ENCODE results near the gene ZSWIM6. TPM values are rescaled to one million over a fixed set of nuclear protein-coding genes. Genes with fewer than 3 reads are reported as not detected.

ZSWIM6 gene
- total and polyA plus RNA-seq, 12 donors, result 2.1 to 10.3 (median 6.7) TPM

DNA sequence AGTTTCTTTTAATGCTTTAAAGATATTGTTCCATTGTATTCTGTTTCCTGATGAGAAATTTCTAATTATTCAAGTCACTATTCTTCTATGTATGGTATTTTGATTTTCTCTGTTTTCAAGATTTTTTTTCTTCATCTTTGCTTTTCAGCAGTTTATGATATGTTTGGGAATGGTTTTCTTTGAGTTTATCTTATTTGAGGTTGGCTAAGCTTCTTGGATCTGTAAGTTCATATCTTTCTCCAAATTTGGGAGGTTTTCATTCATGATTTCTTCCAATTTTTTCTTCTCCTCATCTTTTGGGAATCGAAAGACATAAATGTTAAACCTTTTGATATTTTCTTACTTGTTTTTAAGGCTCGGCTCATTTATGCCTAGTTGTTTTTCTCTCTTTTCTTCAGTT lies 184.9 kb downstream of the ZSWIM6 start:
- peaks cover 0 to 40% (median 6%) of the 10 kb centered on the region in 11 donors for H3K9me3 ChIP-seq
- DNase-seq, result no peak
- no peak for ATAC-seq
- no peak overlapping the region for H3K4me3 ChIP-seq
- WGBS, 2 donors, result 100% methylated on average over 2 of the region's 2 CpGs
- intact Hi-C loops (cut with DNase I), result no loop called here
- H3K27me3 ChIP-seq, result no peaks in the 10 kb centered on the region
- H3K27ac ChIP-seq, result no peak overlapping the region
- no peak for TF ChIP-seq CTCF (IDR thresholded peaks at IDR 0.05)
- H3K4me1 ChIP-seq, result no peaks in the 10 kb centered on the region
- no peaks in the 10 kb centered on the region for H3K36me3 ChIP-seq

DNA sequence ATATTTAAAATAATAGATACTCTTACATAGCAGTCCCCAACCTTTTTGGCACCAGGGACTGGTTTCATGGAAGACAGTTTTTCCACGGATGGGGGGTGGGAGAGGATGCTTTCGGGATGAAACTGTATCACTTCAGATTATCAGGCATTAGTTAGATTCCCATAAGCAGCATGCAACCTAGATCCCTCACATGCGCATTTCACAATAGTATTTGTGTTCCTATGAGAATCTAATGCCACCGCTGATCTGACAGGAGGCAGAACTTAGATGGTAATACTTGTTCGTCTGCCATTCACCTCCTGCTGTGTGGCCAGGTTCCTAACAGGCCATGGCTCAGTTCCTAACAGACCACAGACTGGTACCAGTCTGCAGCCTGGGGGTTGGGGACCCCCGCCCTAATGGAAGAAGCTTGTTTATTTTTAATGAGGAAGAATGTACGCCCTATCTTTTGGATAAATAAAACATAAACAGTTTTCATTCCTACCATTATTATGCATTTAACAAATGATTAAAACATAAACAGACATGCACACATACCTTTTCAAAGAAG lies 187.7 kb downstream of the ZSWIM6 start:
- ATAC-seq (no peak), DNase-seq (no peak)
- Histone ChIP-seq H3K36me3 (peaks cover 0 to 5% (median 0%) of the 10 kb centered on the region in 9 donors), H3K4me1 (no peaks in the 10 kb centered on the region), H3K27me3 (no peaks in the 10 kb centered on the region), H3K9me3 (peaks cover 0 to 22% (median 6%) of the 10 kb centered on the region in 11 donors), H3K4me3 (no peak overlapping the region), H3K27ac (no peak overlapping the region)
- 86 to 90% methylated on average over 7 of the region's 7 CpGs for WGBS, 2 donors
- TF ChIP-seq CTCF (IDR thresholded peaks at IDR 0.05), result no peak
- intact Hi-C loops (cut with DNase I), result no loop called here

- intact Hi-C loops (cut with DNase I), result no loop called here
- TF ChIP-seq CTCF (IDR thresholded peaks at IDR 0.05), result no peak
These were observed 191.0 kb downstream of the ZSWIM6 start for GRCh38 chr5:61523073-61523472.

DNA sequence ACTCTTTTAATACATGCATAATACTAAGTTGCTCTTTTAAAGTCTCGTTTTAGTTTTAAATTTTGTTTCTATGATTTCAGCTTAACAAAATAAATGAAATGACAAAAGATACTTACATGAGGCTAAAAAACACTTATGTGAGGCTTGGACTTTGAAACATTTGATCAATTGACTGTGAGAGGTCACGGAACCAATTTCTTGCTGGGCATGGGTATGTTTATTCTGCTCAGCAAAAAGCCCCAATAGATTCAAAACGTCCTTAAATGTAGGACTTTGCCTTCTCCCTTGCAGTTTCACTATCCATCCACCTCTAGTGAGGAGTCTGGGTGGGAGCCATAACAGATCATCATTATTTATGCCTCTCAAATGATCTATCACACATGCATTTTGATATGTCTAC lies 191.9 kb downstream of the ZSWIM6 start:
- WGBS, 2 donors, result 84 to 88% methylated on average over 3 of the region's 3 CpGs
- intact Hi-C loops (cut with DNase I), result no loop called here
- Histone ChIP-seq H3K4me3 (no peak overlapping the region), H3K27ac (no peak overlapping the region), H3K9me3 (no peaks in the 10 kb centered on the region), H3K36me3 (peaks cover 0 to 38% (median 0%) of the 10 kb centered on the region in 9 donors), H3K4me1 (peaks cover 0 to 3% (median 0%) of the 10 kb centered on the region in 9 donors), H3K27me3 (no peaks in the 10 kb centered on the region)
- ATAC-seq (no peak), DNase-seq (no peak)
- no peak for TF ChIP-seq CTCF (IDR thresholded peaks at IDR 0.05)

More at GRCh38 chr5:61523073-61523472, 191.0 kb downstream of the ZSWIM6 start:
- no peaks in the 10 kb centered on the region for H3K9me3 ChIP-seq
- H3K27ac ChIP-seq, result no peak overlapping the region
- no peak overlapping the region for H3K4me3 ChIP-seq
- WGBS, 2 donors, result 96 to 98% methylated on average over 2 of the region's 2 CpGs
- no peaks in the 10 kb centered on the region for H3K27me3 ChIP-seq
- H3K4me1 ChIP-seq, result peaks cover 0 to 3% (median 0%) of the 10 kb centered on the region in 9 donors
- DNase-seq (no peak), ATAC-seq (no peak)
- peaks cover 0 to 30% (median 0%) of the 10 kb centered on the region in 9 donors for H3K36me3 ChIP-seq

Data from heart right ventricle (tissue), 16 donors.